ENCODE results near the gene DHPS.

DHPS gene

Small RNA genes within 50 kb of the gene (small RNA-seq; reads per million reads assigned to genes)
- gene SNORD41 (ENCODE audit: insufficient read depth): 571 reads per million, percentile 98 among the genes with 10 or more reads in this experiment
